ENCODE results near the gene ABCB11. TPM values are rescaled to one million over a fixed set of nuclear protein-coding genes. Genes with fewer than 3 reads are reported as not detected.

Gene ABCB11
- total and polyA plus RNA-seq, 7 donors, result under 0.01 to 0.93 (median 0.55) TPM; not detected in 2

DNA sequence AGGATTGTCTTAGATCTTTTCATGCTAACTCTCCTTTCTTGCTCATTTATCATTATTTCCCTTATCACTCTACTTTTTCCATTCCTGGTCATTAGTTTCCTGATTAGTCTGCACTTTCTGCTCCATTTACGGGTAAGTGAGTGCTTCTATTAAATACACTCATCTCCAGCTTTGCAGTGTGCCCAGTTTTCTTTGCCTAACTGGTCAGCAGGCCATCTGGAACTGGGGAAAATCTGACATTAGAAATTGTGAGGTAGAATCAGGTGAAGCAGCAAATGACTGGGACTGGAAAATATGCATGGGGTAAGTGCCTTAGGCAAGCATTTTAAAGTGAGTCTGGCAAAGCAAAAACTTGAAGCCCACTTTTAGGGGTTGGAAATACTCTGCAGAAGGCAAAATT, 100.9 kb downstream of the ABCB11 start:
- intact Hi-C loops (cut with DNase I), result no loop called here
- no peak for DNase-seq
- H3K27me3 ChIP-seq, result no peaks in the 10 kb centered on the region
- no peaks in the 10 kb centered on the region for H3K36me3 ChIP-seq
- no peak overlapping the region for H3K27ac ChIP-seq
- H3K9me3 ChIP-seq, result no peaks in the 10 kb centered on the region
- no peaks in the 10 kb centered on the region for H3K4me1 ChIP-seq
- no peak overlapping the region for H3K4me3 ChIP-seq
- 80 to 89% methylated on average over 1 of the region's 1 CpG for WGBS, 2 donors
- no peak for TF ChIP-seq EP300 (IDR thresholded peaks at IDR 0.05)
- no peak for TF ChIP-seq POLR2AphosphoS5 (IDR thresholded peaks at IDR 0.05)
- TF ChIP-seq POLR2A (IDR thresholded peaks at IDR 0.05), result no peak
- TF ChIP-seq, protein P1, sequence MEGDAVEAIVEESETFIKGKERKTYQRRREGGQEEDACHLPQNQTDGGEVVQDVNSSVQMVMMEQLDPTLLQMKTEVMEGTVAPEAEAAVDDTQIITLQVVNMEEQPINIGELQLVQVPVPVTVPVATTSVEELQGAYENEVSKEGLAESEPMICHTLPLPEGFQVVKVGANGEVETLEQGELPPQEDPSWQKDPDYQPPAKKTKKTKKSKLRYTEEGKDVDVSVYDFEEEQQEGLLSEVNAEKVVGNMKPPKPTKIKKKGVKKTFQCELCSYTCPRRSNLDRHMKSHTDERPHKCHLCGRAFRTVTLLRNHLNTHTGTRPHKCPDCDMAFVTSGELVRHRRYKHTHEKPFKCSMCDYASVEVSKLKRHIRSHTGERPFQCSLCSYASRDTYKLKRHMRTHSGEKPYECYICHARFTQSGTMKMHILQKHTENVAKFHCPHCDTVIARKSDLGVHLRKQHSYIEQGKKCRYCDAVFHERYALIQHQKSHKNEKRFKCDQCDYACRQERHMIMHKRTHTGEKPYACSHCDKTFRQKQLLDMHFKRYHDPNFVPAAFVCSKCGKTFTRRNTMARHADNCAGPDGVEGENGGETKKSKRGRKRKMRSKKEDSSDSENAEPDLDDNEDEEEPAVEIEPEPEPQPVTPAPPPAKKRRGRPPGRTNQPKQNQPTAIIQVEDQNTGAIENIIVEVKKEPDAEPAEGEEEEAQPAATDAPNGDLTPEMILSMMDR (IDR thresholded peaks at IDR 0.05), result no peak

DNA sequence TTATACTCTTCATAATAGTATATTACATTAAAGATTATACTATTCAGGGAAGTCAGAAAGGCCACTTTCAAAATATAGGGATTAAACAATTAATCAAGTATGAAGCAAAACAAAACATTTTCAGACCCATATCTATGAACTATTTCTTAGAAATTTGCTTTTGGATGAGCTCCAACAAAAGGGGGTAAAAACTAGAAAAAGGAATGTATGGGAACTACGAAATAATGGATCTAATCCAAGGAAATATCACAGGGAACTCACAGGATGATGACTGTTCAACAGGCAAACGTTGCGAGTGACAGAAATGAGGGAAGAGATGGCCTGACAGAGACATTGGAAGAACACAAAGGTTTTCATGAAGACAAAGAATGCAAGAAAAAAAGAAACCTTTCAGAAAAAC, 102.1 kb downstream of the ABCB11 start:
- no peak for TF ChIP-seq EP300 (IDR thresholded peaks at IDR 0.05)
- TF ChIP-seq, protein P1 (IDR thresholded peaks at IDR 0.05), result no peak
- no peak for TF ChIP-seq POLR2A (IDR thresholded peaks at IDR 0.05)
- no peak for TF ChIP-seq POLR2AphosphoS5 (IDR thresholded peaks at IDR 0.05)
- intact Hi-C loops (cut with DNase I), result no loop called here
- Histone ChIP-seq H3K4me3 (no peak overlapping the region), H3K4me1 (no peaks in the 10 kb centered on the region), H3K36me3 (no peaks in the 10 kb centered on the region), H3K27ac (no peak overlapping the region), H3K27me3 (no peaks in the 10 kb centered on the region), H3K9me3 (no peaks in the 10 kb centered on the region)
- 69 to 71% methylated on average over 3 of the region's 3 CpGs for WGBS, 2 donors
- no peak for DNase-seq

DNA sequence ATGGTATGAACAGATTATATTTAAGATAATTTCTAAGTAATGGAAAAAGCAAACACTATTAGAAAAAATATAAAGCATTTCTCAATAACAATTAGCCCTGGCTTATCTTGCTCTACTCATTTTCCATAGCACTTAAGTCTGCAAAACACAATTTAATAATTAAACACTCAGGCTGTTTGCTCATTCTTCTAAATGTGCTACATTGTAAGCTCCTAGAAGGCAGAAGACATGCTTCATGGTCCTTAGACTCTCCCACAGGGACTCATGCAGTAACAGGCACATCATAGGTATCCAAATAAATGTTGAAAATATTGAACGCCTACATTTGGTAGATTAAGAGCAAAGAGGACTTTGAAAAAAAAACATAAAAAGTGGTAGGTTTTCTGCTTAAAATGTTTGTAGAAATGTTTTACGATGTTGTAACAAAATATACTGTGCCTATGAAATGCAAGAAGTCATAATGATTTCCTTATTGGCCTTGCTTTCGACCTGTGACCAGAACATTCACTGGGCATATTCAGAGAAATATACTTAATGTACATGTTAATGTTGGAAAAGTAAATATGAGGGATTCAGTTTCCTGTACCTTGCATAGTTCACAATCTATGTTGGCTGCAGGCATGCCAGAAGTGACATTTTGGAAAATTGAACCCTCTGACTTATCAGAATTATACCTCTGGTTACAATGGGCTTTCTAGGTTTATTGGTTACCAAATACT, 102.9 kb downstream of the ABCB11 start:
- H3K27me3 ChIP-seq, result no peaks in the 10 kb centered on the region
- intact Hi-C loops (cut with DNase I), result no loop called here
- no peaks in the 10 kb centered on the region for H3K36me3 ChIP-seq
- no peak overlapping the region for H3K27ac ChIP-seq
- no peak for TF ChIP-seq POLR2AphosphoS5 (IDR thresholded peaks at IDR 0.05)
- no peak for TF ChIP-seq POLR2A (IDR thresholded peaks at IDR 0.05)
- TF ChIP-seq, protein P1 (IDR thresholded peaks at IDR 0.05), result no peak
- no peak for TF ChIP-seq EP300 (IDR thresholded peaks at IDR 0.05)
- no peaks in the 10 kb centered on the region for H3K9me3 ChIP-seq
- DNase-seq, result no peak
- no peak overlapping the region for H3K4me3 ChIP-seq
- 20 to 72% methylated on average over 3 of the region's 3 CpGs for WGBS, 2 donors
- no peaks in the 10 kb centered on the region for H3K4me1 ChIP-seq

DNA sequence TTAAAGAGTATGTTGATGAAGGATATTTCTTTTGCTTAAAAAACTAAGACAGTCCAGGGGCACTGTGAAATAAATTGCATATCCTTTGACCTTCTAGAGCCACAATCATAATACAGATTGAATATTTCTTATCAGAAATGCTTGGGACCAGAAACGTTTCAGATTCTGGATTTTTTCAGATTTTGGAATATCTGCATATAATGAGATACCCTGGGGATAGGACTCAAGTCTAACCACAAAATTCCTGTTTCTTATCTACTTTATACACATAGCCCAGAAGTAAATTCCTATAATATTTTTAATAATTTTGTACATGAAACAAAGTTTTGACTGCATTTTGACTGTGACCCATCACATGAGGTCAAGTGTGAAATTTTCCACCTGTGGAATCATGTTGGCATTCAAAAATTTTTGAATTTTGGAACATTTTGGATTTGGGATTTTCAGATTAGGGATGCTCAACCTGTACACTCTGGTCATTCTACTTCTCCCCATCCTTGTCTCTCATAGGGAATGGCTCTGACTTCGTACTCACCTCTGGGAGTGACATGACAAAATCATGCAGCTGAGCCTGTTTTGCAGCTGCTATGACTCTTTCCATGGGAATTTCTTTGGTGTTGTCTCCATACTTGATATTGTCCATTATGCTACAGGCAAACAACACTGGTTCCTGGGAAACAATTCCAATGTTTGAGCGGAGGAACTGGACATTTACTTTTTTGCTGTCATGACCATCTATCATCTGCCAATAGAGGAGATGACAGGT, 104.3 kb downstream of the ABCB11 start:
- Histone ChIP-seq H3K4me3 (no peak overlapping the region), H3K4me1 (no peaks in the 10 kb centered on the region), H3K36me3 (no peaks in the 10 kb centered on the region), H3K27ac (no peak overlapping the region), H3K27me3 (no peaks in the 10 kb centered on the region), H3K9me3 (no peaks in the 10 kb centered on the region)
- intact Hi-C loops (cut with DNase I), result no loop called here
- TF ChIP-seq, protein P1 (IDR thresholded peaks at IDR 0.05), result no peak
- TF ChIP-seq POLR2A (IDR thresholded peaks at IDR 0.05) (no peak), EP300 (IDR thresholded peaks at IDR 0.05) (no peak), POLR2AphosphoS5 (IDR thresholded peaks at IDR 0.05) (no peak)
- 84 to 92% methylated on average over 3 of the region's 3 CpGs for WGBS, 2 donors
- DNase-seq, result no peak

Measured in sigmoid colon (tissue), 7 donors.